ENCODE data around the gene COQ8A. TPM values are rescaled to one million over a fixed set of nuclear protein-coding genes. Genes with fewer than 3 reads are reported as not detected.

Gene COQ8A
- total RNA-seq (2014; rRNA removed; shearing (Covaris generic)) (37.4 TPM in 2 replicates), polyA plus RNA-seq (2016; fragmentation: Nextera tagmentation; extraction: Ambion mirVana) (25.2 and 28.5 TPM in 2 replicates)
- long read RNA-seq, transcript COQ8A-201 (15 exons, 2,872 nt), result major isoform, 19 of 23 reads
- long read RNA-seq, partial matches to known transcripts, result 0 of 23 reads
- long read RNA-seq, other reads (novel, unspliced or antisense), result 4 of 23 reads

- Histone ChIP-seq H2AFZ (peak within 1 kb of the TSS; percentile 96), H3K79me2 (replicated peaks; ENCODE audit: insufficient read depth) (peaks cover 38% of the 10 kb centered on the region), H3K4me2 (peak within 1 kb of the TSS; percentile 94), H3K9me2 (ENCODE audit: insufficient read depth) (no peaks in the 10 kb centered on the region), H4K20me1 (replicated peaks; ENCODE audit: insufficient read depth) (peaks cover 3% of the 10 kb centered on the region; the same call in 1 of the 2 replicates), H3K4me1 (ENCODE audit: insufficient read depth) (peaks cover 34% of the 10 kb centered on the region), H3K27me3 (ENCODE audit: insufficient read depth) (0 out of 2 replicates have a peak, but pooled peaks cover 4% of the 10 kb centered on the region), H3F3A (replicated peaks; ENCODE audit: low read depth) (0 out of 2 replicates have a peak, but pooled peaks cover 5% of the 10 kb centered on the region), H3K4me3 (peak within 1 kb of the TSS; percentile 76), H3K36me3 (ENCODE audit: insufficient read depth) (no peaks in the 10 kb centered on the region), H3K27ac (ENCODE audit: low read depth) (peak within 1 kb of the TSS; percentile 95)
- Mint-ChIP-seq H3K27me3 (ENCODE audit: insufficient read depth, low read depth, poor library complexity) (peaks cover 22% of the 10 kb centered on the region), H3K27ac (peak within 1 kb of the TSS; percentile 96), H3K4me3 (peak within 1 kb of the TSS; percentile 89), H3K36me3 (ENCODE audit: low read depth) (peaks cover 3% of the 10 kb centered on the region; the same call in 1 of the 3 replicates), H3K4me1 (peaks cover 57% of the 10 kb centered on the region), H3K9me3 (no peaks in the 10 kb centered on the region; the same call in 2 of the 3 replicates)
- ATAC-seq, result peak; percentile 94
- DNase-seq (ENCODE audit: low spot score), result peak; percentile 99
- TF ChIP-seq, protein P1, sequence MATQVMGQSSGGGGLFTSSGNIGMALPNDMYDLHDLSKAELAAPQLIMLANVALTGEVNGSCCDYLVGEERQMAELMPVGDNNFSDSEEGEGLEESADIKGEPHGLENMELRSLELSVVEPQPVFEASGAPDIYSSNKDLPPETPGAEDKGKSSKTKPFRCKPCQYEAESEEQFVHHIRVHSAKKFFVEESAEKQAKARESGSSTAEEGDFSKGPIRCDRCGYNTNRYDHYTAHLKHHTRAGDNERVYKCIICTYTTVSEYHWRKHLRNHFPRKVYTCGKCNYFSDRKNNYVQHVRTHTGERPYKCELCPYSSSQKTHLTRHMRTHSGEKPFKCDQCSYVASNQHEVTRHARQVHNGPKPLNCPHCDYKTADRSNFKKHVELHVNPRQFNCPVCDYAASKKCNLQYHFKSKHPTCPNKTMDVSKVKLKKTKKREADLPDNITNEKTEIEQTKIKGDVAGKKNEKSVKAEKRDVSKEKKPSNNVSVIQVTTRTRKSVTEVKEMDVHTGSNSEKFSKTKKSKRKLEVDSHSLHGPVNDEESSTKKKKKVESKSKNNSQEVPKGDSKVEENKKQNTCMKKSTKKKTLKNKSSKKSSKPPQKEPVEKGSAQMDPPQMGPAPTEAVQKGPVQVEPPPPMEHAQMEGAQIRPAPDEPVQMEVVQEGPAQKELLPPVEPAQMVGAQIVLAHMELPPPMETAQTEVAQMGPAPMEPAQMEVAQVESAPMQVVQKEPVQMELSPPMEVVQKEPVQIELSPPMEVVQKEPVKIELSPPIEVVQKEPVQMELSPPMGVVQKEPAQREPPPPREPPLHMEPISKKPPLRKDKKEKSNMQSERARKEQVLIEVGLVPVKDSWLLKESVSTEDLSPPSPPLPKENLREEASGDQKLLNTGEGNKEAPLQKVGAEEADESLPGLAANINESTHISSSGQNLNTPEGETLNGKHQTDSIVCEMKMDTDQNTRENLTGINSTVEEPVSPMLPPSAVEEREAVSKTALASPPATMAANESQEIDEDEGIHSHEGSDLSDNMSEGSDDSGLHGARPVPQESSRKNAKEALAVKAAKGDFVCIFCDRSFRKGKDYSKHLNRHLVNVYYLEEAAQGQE (IDR thresholded peaks at IDR 0.05; ENCODE audit: unreplicated experiment), result no peak
- TF ChIP-seq, protein P2, sequence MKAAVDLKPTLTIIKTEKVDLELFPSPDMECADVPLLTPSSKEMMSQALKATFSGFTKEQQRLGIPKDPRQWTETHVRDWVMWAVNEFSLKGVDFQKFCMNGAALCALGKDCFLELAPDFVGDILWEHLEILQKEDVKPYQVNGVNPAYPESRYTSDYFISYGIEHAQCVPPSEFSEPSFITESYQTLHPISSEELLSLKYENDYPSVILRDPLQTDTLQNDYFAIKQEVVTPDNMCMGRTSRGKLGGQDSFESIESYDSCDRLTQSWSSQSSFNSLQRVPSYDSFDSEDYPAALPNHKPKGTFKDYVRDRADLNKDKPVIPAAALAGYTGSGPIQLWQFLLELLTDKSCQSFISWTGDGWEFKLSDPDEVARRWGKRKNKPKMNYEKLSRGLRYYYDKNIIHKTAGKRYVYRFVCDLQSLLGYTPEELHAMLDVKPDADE (IDR thresholded peaks at IDR 0.05), result no peak
- TF ChIP-seq NANOG (IDR thresholded peaks at IDR 0.05; ENCODE audit: borderline replicate concordance), result no peak
- TF ChIP-seq CTCF (conservative IDR thresholded peaks at IDR 0.05; ENCODE audit: low read depth in 2 of 2), result no peak
- TF ChIP-seq CREB1 (CRISPR knock-in tag; IDR thresholded peaks at IDR 0.05; ENCODE audit: low read depth), result peak; percentile 71
- no peak for TF ChIP-seq ZNF114 (CRISPR knock-in tag; IDR thresholded peaks at IDR 0.05)
- TF ChIP-seq STAT1 (IDR thresholded peaks at IDR 0.05; ENCODE audit: unreplicated experiment), result no peak
- 0 out of 2 replicates have a peak, but pooled peaks have one; percentile 44 for TF ChIP-seq POLR2AphosphoS5 (IDR thresholded peaks at IDR 0.05; ENCODE audit: low read depth)
Measured at GRCh38 chr1:226940029-226940805, at the start of gene COQ8A. COQ8A (plus strand) TSS chr1:226940294; CDS start chr1:226961386, 21,092 bp downstream.
